ENCODE results near the gene PRKD2.
"Not testable (repeated sequence)": the region's sequence is repeated elsewhere in the genome, so short reads cannot be mapped to it uniquely, and the experiment has no call there.

Gene PRKD2

DNA sequence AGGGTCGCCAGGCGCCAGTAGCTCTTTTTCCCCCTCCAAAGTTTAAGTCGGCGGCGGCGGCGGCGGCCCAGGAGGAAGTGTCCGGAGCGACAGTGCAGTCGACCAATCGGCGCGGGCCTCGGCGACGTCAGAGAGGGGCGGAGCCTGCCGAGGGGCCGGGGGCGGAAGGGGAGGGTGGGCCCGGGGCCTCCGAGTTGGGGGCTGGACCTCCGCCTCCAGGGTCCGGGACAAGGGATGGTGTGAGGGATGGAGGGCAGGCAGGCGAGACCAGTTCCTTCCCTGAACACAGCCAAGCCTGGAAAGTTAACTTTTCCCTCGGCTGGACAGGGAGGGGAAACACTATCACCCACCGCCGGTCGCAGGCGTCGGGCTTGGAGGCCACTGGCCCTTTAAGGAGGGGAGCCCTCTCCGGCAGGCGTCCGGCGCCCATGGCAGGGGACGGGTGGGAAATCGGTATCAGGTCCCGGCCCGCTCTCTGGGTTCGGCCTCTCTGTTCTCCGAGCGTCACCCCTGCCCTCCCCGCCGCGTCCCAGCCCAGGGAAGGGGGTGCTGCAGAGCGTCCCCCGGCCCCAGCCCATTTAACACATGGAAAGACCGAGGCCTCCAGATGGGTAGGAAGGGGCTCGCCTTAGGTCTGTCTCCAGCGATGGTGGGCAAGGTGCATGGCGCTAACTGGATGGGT, at the start of gene PRKD2:
Gene PRKD2, minus strand, starts transcription at position 81 of the 682 bp plus-strand sequence. CDS start 744 bp downstream, outside the sequence.
- no peak for DNase-seq

DNA sequence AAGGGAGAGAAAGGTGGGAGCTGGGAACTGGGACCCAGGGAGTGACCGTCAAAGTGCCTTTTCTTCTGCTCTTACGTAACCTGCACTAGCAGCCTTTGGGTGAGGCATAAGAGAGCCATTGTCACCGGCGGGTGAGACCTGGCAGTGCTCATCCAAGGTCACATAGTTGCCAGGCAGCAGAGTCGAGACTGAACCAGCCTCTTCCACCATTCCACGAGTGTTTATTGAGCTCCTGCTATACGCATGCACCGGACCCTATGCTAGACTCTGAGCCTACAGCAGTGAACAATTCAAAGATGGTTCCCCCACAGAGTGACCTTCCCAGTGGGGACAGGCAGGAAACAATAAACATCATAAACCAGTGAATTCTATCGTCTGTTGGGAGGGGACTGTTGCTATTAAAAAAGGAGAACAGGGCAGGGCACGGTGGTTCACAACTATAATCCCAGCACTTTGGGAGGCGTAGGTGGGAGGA, 47.9 kb upstream of the PRKD2 start:
- no peak for DNase-seq

GRCh38 chr19:46762245-46762890, 45.5 kb upstream of the PRKD2 start:
- DNase-seq: no peak

DNA sequence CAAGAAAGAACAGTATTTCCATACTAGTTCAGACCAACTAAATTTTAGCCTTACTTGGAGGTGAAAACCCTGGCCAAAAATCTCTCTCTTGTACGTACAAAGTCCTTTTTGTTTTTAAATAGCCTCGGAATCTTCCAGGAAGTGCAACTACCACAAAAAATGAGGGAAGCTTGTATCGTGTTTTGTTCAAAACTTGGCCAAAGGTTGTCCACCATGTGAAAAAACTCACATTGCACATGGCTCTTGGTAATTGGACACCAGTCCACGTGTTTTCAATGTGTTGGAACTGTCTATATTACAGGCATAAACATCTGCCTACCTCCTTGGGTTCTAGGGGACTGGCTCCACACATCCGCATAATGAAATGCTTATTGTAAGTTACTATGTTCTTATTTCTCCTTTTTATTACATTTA, 44.5 kb upstream of the PRKD2 start:
- no peak for DNase-seq

GRCh38 chr19:46760897-46761296, 44.0 kb upstream of the PRKD2 start:
- DNase-seq: not testable (repeated sequence)

GRCh38 chr19:46760363-46760762, 43.4 kb upstream of the PRKD2 start:
- DNase-seq: no peak

GRCh38 chr19:46759817-46760333, 43.0 kb upstream of the PRKD2 start:
- DNase-seq: no peak

DNA sequence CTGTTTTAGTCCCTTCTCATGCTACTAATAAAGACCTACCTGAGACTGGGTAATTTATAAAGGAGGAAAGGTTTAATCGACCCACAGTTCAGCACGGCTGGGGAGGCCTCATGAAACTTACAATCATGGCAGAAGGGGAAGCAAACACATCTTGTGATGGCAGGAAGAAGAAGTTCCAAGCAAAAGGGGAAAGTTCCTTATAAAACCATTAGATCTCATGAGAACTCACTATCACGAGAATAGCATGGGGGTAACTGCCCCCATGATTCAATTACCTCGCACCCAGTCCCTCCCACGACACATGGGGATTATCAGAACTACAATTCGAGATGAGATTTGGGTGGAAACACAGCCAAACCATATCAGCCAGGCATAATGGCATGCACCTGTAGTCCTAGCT, 42.3 kb upstream of the PRKD2 start:
- DNase-seq: no peak

- no peak for DNase-seq
Measured at GRCh38 chr19:46756544-46756888, 39.6 kb upstream of the PRKD2 start.

GRCh38 chr19:46755853-46756543, 39.1 kb upstream of the PRKD2 start:
- no peak for DNase-seq

DNA sequence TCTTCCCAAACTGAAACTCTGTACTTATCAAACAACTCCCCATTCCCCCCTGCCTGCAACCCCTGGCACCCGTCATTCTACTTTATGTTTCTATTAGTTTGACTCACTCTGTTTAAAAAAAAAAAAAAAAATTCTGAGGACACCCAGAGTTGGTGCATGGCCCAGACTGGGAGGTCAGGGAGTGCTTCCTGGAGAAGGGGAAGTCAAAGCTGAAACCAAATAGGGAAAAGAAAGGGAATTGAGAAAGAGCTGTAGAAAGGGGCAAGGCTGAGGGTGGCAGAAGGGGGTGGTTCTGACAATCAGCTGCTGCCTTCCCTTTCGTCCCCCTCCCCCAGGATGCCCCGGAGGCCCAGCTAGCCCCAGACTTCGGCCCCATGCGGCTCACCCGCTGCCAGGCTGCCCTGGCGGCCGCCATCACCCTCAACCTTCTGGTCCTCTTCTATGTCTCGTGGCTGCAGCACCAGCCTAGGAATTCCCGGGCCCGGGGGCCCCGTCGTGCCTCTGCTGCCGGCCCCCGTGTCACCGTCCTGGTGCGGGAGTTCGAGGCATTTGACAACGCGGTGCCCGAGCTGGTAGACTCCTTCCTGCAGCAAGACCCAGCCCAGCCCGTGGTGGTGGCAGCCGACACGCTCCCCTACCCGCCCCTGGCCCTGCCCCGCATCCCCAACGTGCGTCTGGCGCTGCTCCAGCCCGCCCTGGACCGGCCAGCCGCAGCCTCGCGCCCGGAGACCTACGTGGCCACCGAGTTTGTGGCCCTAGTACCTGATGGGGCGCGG, 38.4 kb upstream of the PRKD2 start:
- no peak for DNase-seq

GRCh38 chr19:46753420-46754155, 36.7 kb upstream of the PRKD2 start:
- DNase-seq: peak; percentile 43

GRCh38 chr19:46748325-46749109, 31.6 kb upstream of the PRKD2 start:
- DNase-seq: peak; percentile 23

GRCh38 chr19:46746281-46747057, 29.6 kb upstream of the PRKD2 start, which contains the start of gene STRN4:
TSS of gene STRN4 (minus strand) at chr19:46746450. CDS start at chr19:46746430, 20 bp downstream.
- DNase-seq: no peak

DNA sequence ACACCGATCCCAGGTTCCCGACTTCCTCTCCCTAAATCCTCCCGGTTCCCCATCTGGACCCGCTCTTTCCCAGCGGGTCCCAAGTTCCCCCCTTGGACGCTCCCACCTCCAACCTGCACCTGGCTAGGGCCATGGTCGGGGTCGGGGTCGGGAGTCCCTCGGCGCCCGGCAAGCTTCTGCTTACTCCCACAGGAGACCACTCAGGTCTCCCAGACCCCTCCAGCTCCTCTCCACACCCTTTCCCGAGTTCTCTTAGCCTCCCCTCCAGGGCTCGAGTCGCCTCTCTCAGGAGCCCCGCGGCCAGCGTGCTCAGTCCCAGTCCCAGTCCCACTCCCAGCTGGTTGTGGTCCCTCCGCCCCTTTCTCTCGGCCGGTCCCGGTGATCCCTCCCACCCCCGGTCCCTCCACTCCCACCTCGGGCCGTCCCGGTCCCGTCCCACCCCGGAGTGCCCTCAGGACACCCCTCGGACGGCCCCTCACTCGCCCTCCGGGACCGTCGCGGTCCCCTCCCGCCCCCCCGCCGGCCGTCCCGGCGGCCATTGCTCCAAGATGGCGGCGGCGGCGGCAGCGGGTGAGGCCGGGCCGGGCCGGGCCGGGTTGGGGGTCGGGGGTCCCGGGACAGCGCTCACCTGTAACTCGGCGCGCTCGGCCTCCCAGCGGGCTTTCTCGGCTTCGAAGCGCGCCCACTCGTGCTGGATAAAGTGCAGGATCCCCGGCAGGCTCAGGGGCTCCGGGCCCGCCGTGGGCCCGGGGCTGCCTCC, 28.8 kb upstream of the PRKD2 start, which contains the start of gene FKRP:
Gene FKRP, plus strand, starts transcription at position 537 of the 760 bp plus-strand sequence. CDS start 9,394 bp downstream, outside the sequence.
- no peak for DNase-seq

DNA sequence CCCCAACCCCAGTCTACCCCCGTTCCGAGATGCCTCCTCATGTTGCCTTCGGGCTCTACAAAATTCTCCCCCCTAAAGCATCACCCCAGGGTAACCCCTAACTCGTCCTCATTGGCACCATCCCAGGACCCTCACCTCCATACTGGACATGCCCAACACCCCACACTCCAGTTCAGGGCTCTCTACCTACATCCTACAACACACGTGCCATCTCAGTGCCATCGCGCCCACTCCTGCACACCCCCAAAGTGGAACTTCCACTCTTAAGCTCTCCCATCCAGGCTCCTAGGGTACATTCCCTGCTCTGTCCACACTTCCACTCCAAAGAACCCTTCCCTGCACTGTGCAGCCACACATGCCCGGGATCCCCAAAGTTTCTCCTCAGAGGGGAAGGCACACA, 28.1 kb upstream of the PRKD2 start:
- DNase-seq: no peak

GRCh38 chr19:46744005-46744691, 27.2 kb upstream of the PRKD2 start:
- no peak for DNase-seq

- DNase-seq: no peak
Measured at GRCh38 chr19:46742926-46743480, 26.1 kb upstream of the PRKD2 start.

DNA sequence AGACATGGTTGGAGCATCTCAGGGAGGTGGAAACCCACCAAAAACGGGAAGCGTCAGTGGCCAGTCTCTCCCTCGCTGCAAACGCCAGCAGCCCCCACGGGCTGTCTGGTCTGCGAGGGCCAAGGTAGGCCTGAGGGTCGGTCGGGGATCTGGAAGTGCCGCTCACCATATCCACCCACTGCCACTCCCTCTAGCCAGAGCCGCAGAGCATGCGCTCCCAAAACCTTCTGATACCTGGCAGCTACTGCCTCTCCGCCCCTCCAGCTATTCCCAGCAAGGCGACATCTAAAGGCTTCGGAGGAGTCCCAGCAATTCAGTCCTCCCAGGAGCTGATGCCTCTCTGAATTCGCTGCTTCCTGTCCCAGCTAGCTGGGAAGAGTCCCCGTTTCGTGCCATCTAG, 24.5 kb upstream of the PRKD2 start:
- no peak for DNase-seq

Data from NCI-H2029 treated with DMSO at 0.1 percent for 48 hours (cell line).